ENCODE measurements around the gene SORBS1.

SORBS1 gene

GRCh38 chr10:95296764-95297163, 264.4 kb downstream of the SORBS1 start:
- H3K27ac ChIP-seq = no peak overlapping the region
- H3K36me3 ChIP-seq = no peaks in the 10 kb centered on the region
- H3K4me3 ChIP-seq = no peak overlapping the region
- DNase-seq = no peak
- no peaks in the 10 kb centered on the region for H3K27me3 ChIP-seq
- no peak for TF ChIP-seq CTCF (IDR thresholded peaks at IDR 0.05)
- peaks cover 0 to 33% (median 14%) of the 10 kb centered on the region in 4 donors for H3K4me1 ChIP-seq
- intact Hi-C loops (cut with DNase I; ENCODE audit: low total_unique reads) = no loop called here
- no peaks in the 10 kb centered on the region for H3K9me3 ChIP-seq

- intact Hi-C loops (cut with DNase I; ENCODE audit: low total_unique reads) = no loop called here
- Histone ChIP-seq H3K27ac (peak overlapping the region; percentile 55 to 59), H3K9me3 (no peaks in the 10 kb centered on the region), H3K36me3 (no peaks in the 10 kb centered on the region), H3K4me3 (peak overlapping the region; percentile 45 to 58), H3K27me3 (no peaks in the 10 kb centered on the region), H3K4me1 (peaks cover 0 to 33% (median 16%) of the 10 kb centered on the region in 4 donors)
- TF ChIP-seq CTCF (IDR thresholded peaks at IDR 0.05) = no peak
- DNase-seq = peak in 1 of 2 donors; percentile 41
Measured at GRCh38 chr10:95295031-95295755, 266.0 kb downstream of the SORBS1 start.

GRCh38 chr10:95293631-95294030, 267.5 kb downstream of the SORBS1 start:
- intact Hi-C loops (cut with DNase I; ENCODE audit: low total_unique reads) = loop anchor here (5.0 kb wide), 1 partner anchor 46 kb away; no protein-coding TSS in a partner anchor
- no peaks in the 10 kb centered on the region for H3K36me3 ChIP-seq
- H3K9me3 ChIP-seq = no peaks in the 10 kb centered on the region
- H3K27ac ChIP-seq = peak overlapping the region; percentile 16 to 55
- no peaks in the 10 kb centered on the region for H3K27me3 ChIP-seq
- peaks cover 0 to 41% (median 16%) of the 10 kb centered on the region in 4 donors for H3K4me1 ChIP-seq
- no peak for TF ChIP-seq CTCF (IDR thresholded peaks at IDR 0.05)
- no peak overlapping the region for H3K4me3 ChIP-seq
- no peak for DNase-seq

- DNase-seq = no peak
- Histone ChIP-seq H3K27me3 (no peaks in the 10 kb centered on the region), H3K4me1 (peaks cover 0 to 62% (median 31%) of the 10 kb centered on the region in 4 donors), H3K27ac (peak overlapping the region; percentile 93 to 94), H3K36me3 (no peaks in the 10 kb centered on the region), H3K9me3 (no peaks in the 10 kb centered on the region), H3K4me3 (peak overlapping the region; percentile 89 to 98)
- no peak for TF ChIP-seq CTCF (IDR thresholded peaks at IDR 0.05)
- intact Hi-C loops (cut with DNase I; ENCODE audit: low total_unique reads) = loop anchor here (5.0 kb wide), 1 partner anchor 44 kb away; no protein-coding TSS in a partner anchor
Measured at GRCh38 chr10:95291365-95292039, 269.7 kb downstream of the SORBS1 start.

GRCh38 chr10:95290461-95291364, 270.5 kb downstream of the SORBS1 start, which contains the start of gene PDLIM1:
TSS of gene PDLIM1 (minus strand) at chr10:95291003. CDS start at chr10:95290915, 88 bp downstream.
- Histone ChIP-seq H3K27ac (peak within 1 kb of the TSS; percentile 93 to 94), H3K4me1 (peaks cover 0 to 68% (median 38%) of the 10 kb centered on the region in 4 donors), H3K36me3 (no peaks in the 10 kb centered on the region), H3K4me3 (peak within 1 kb of the TSS; percentile 89 to 98), H3K9me3 (no peaks in the 10 kb centered on the region), H3K27me3 (no peaks in the 10 kb centered on the region)
- intact Hi-C loops (cut with DNase I; ENCODE audit: low total_unique reads) = loop anchor here (5.0 kb wide), 1 partner anchor 43 kb away; no protein-coding TSS in a partner anchor
- TF ChIP-seq CTCF (IDR thresholded peaks at IDR 0.05) = peak; percentile 41 to 58
- peak; percentile 70 to 88 for DNase-seq
